Subcutaneous adipose tissue (tissue), 4 donors: ENCODE results near the gene INPP4A. TPM values are rescaled to one million over a fixed set of nuclear protein-coding genes. Genes with fewer than 3 reads are reported as not detected.

Source experiments
- total RNA-seq, 4 donors: library from RNA; depleted of rRNA; stranded (reverse); fragments of >200 nt; gene quantifications; one replicate each; pipeline ENCODE4 v1.1.0, GENCODE V29; 2016
- TF ChIP-seq, protein P1 (sequence below): fragments of 450-650 bp; IDR thresholded peaks from one replicate; pipeline ENCODE4 v1.5.1; 2016; ENCODE audit warnings: low read depth, mild to moderate bottlenecking, control low read depth, antibody characterized with exemption, moderate library complexity

INPP4A gene
- total RNA-seq, 4 donors from 2014 or later = 18.9 to 38.2 (median 22.0) TPM

DNA sequence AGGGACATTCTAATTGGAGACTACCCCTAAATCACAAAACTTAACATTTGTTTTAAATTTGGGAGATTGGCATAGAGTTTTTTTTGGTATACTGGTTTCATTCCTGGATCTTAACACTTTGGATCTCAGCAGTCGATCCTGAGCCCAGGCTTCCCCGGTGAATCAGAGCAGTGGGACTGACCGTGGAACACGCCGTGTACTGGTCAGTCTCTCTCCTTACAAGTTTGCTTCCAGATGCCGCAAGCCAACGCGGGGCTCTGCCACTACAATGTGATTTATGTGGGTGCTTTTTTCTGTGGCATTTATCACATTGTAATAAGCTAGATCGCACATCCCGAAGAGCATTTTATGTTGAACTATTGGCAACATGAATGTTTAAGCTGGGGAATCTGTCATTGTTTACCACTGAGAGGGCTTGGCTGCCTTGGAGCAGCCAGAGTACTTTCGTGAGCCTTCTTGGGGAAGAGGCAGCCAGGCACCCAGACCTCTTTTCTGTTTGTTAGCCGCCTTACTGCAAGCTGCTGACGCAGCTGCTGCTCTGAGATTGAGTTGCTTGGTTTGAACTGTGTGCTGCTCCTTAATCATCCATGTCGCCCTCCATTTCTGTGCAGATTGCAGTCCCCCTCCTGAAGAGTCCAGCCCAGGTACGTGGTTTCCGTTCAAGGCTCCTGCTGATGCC lies 114.3 kb downstream of the INPP4A start:
- TF ChIP-seq, protein P1, sequence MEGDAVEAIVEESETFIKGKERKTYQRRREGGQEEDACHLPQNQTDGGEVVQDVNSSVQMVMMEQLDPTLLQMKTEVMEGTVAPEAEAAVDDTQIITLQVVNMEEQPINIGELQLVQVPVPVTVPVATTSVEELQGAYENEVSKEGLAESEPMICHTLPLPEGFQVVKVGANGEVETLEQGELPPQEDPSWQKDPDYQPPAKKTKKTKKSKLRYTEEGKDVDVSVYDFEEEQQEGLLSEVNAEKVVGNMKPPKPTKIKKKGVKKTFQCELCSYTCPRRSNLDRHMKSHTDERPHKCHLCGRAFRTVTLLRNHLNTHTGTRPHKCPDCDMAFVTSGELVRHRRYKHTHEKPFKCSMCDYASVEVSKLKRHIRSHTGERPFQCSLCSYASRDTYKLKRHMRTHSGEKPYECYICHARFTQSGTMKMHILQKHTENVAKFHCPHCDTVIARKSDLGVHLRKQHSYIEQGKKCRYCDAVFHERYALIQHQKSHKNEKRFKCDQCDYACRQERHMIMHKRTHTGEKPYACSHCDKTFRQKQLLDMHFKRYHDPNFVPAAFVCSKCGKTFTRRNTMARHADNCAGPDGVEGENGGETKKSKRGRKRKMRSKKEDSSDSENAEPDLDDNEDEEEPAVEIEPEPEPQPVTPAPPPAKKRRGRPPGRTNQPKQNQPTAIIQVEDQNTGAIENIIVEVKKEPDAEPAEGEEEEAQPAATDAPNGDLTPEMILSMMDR = no peak

DNA sequence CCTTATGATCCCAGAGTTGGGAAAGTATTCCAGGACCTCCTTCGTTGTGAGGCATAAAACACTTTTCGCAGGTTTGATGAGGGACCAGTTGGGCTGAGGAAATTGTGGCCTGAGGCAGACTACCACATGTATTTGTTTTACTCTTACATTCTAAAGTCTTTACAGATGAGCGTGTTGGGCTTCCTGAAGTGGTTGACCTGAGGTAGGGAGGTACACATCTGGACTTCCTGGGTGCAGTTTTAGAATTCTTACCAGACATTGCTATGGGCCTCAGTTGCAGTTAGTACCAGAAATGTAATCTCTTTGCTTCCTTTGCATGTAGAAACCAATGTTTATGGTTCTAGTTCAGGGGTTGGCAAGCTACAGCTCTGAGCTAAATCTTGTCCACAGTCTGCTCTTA lies 114.9 kb downstream of the INPP4A start:
- TF ChIP-seq, protein P1 = no peak

DNA sequence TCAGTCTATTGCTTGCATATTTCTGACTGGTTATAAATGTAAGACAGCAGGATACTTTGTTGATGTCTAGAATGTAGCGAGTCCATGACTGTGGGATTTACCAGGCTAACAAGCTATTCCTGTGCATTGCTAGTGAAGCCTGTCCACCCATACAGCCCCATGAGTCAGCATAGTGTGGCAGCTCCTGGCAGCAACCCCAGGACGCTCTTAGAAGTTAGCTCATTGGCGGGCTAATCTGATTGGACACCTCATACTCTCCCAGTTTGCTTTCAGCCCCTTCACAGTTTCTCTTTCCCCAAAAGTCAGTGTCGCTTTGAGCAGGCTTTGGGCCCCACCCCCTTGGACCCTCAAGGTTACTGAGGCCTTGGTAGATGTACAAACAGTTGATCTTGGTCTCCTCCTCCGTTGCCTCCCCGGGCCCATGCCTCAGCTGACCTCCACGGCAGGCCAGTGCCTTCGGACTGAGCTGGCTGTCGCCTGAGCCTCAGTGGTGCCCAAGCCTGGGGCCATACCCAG lies 115.7 kb downstream of the INPP4A start:
- TF ChIP-seq, protein P1 = no peak

GRCh38 chr2:98561018-98561417 lies 116.4 kb downstream of the INPP4A start:
- TF ChIP-seq, protein P1 = no peak

GRCh38 chr2:98561902-98562695 lies 117.4 kb downstream of the INPP4A start:
- TF ChIP-seq, protein P1 = no peak

DNA sequence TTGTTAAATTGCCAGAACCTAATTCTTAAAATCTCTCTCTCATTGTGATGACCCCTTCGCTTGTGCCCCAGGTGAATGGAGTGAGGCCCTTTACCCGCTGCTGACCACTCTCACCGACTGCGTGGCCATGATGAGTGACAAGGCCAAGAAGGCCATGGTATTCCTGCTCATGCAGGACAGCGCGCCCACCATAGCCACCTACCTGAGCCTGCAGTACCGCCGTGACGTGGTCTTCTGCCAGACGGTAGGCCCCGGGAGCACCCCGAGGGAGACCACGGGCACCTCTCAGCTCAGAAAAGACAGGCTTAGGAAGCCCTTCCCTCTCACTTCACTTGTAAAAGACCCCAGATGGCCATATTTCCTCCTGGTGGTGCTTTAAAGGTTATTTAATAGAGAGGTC lies 118.7 kb downstream of the INPP4A start:
- TF ChIP-seq, protein P1 = no peak

DNA sequence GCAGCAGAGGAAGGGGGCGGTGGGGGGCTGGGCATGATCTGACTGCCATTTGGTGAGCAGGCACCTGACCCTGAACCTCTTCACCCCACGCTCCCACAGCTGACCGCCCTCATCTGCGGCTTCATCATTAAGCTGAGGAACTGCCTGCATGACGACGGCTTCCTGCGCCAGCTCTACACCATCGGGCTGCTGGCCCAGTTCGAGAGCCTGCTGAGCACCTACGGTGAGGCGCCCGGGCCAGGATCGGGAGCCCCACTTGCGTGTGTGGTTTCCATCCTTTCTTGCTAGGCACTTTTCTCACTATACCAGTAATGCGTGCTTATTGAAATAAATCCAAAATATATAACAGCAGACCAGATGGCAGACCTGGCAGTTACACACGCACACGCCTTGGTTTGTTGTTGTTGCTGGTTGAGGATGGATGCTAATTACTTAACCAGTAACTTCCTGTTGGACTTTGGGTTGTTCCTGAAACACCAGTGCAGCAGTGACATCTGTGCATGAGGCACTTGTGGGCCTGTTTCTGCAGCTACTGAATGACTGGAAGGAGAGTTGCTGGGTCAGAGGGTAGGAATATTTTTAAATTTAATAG lies 120.0 kb downstream of the INPP4A start:
- TF ChIP-seq, protein P1 = no peak
